ENCODE data around the gene MAGEA11.
"Not testable (repeated sequence)": the region's sequence is repeated elsewhere in the genome, so short reads cannot be mapped to it uniquely, and the experiment has no call there.

The MAGEA11 gene

GRCh38 chrX:149688552-149688951, 23.3 kb upstream of the MAGEA11 start:
- no peaks in the 10 kb centered on the region for H3K9me3 ChIP-seq (ENCODE audit: control insufficient read depth, low read length)
- no peaks in the 10 kb centered on the region for H3K36me3 ChIP-seq (ENCODE audit: control insufficient read depth, insufficient read depth, low read length)
- no peaks in the 10 kb centered on the region for H3K27me3 ChIP-seq (ENCODE audit: control insufficient read depth, insufficient read depth, low read length, poor library complexity, severe bottlenecking)
- H3K27ac ChIP-seq (ENCODE audit: insufficient read depth, low read depth, low read length, poor library complexity, severe bottlenecking), result no peak overlapping the region
- H3K4me3 ChIP-seq (ENCODE audit: insufficient read depth, low read depth, low read length), result no peak overlapping the region
- WGBS, 2 experiments, result no CpG with 5 or more reads among the region's 1 CpG
- H3K4me1 ChIP-seq (ENCODE audit: control insufficient read depth, insufficient read depth, low read length), result peaks cover under 1% of the 10 kb centered on the region

- Histone ChIP-seq H3K4me1 (ENCODE audit: control insufficient read depth, insufficient read depth, low read length) (no peaks in the 10 kb centered on the region), H3K36me3 (ENCODE audit: control insufficient read depth, insufficient read depth, low read length) (no peaks in the 10 kb centered on the region), H3K9me3 (ENCODE audit: control insufficient read depth, low read length) (no peaks in the 10 kb centered on the region), H3K27me3 (ENCODE audit: control insufficient read depth, insufficient read depth, low read length, poor library complexity, severe bottlenecking) (no peaks in the 10 kb centered on the region), H3K4me3 (ENCODE audit: insufficient read depth, low read depth, low read length) (no peak overlapping the region), H3K27ac (ENCODE audit: insufficient read depth, low read depth, low read length, poor library complexity, severe bottlenecking) (no peak overlapping the region)
- WGBS, 2 experiments, result no CpG with 5 or more reads among the region's 1 CpG
Measured at GRCh38 chrX:149691794-149692193, 20.1 kb upstream of the MAGEA11 start.

- WGBS, 2 experiments, result 95 to 100% methylated on average over 3 to 6 of the region's 6 CpGs
Measured at GRCh38 chrX:149692686-149693272, 19.1 kb upstream of the MAGEA11 start.

GRCh38 chrX:149699761-149700160, 12.1 kb upstream of the MAGEA11 start:
- Histone ChIP-seq H3K36me3 (ENCODE audit: control insufficient read depth, insufficient read depth, low read length) (no peaks in the 10 kb centered on the region), H3K27ac (ENCODE audit: insufficient read depth, low read depth, low read length, poor library complexity, severe bottlenecking) (no peak overlapping the region), H3K9me3 (ENCODE audit: control insufficient read depth, low read length) (no peaks in the 10 kb centered on the region), H3K4me1 (ENCODE audit: control insufficient read depth, insufficient read depth, low read length) (no peaks in the 10 kb centered on the region), H3K4me3 (ENCODE audit: insufficient read depth, low read depth, low read length) (no peak overlapping the region), H3K27me3 (ENCODE audit: control insufficient read depth, insufficient read depth, low read length, poor library complexity, severe bottlenecking) (no peaks in the 10 kb centered on the region)
- 80 to 100% methylated on average over 1 to 2 of the region's 2 CpGs for WGBS, 2 experiments

More at GRCh38 chrX:149692686-149693272, 19.1 kb upstream of the MAGEA11 start:
- H3K27me3 ChIP-seq (ENCODE audit: control insufficient read depth, insufficient read depth, low read length, poor library complexity, severe bottlenecking); H3K4me1 ChIP-seq (ENCODE audit: control insufficient read depth, insufficient read depth, low read length); H3K4me3 ChIP-seq (ENCODE audit: insufficient read depth, low read depth, low read length); H3K27ac ChIP-seq (ENCODE audit: insufficient read depth, low read depth, low read length, poor library complexity, severe bottlenecking); H3K36me3 ChIP-seq (ENCODE audit: control insufficient read depth, insufficient read depth, low read length); H3K9me3 ChIP-seq (ENCODE audit: control insufficient read depth, low read length): not testable (repeated sequence)

GRCh38 chrX:149704664-149705063, 7.2 kb upstream of the MAGEA11 start:
- no peaks in the 10 kb centered on the region for H3K9me3 ChIP-seq (ENCODE audit: control insufficient read depth, low read length)
- 93 to 99% methylated on average over 5 of the region's 5 CpGs for WGBS, 2 experiments
- H3K4me1 ChIP-seq (ENCODE audit: control insufficient read depth, insufficient read depth, low read length), result no peaks in the 10 kb centered on the region
- no peak overlapping the region for H3K27ac ChIP-seq (ENCODE audit: insufficient read depth, low read depth, low read length, poor library complexity, severe bottlenecking)
- no peak overlapping the region for H3K4me3 ChIP-seq (ENCODE audit: insufficient read depth, low read depth, low read length)
- no peaks in the 10 kb centered on the region for H3K27me3 ChIP-seq (ENCODE audit: control insufficient read depth, insufficient read depth, low read length, poor library complexity, severe bottlenecking)
- no peaks in the 10 kb centered on the region for H3K36me3 ChIP-seq (ENCODE audit: control insufficient read depth, insufficient read depth, low read length)

GRCh38 chrX:149707147-149707901, 4.5 kb upstream of the MAGEA11 start:
- WGBS, 2 experiments, result 92 to 98% methylated on average over 2 of the region's 2 CpGs
- no peaks in the 10 kb centered on the region for H3K4me1 ChIP-seq (ENCODE audit: control insufficient read depth, insufficient read depth, low read length)
- no peaks in the 10 kb centered on the region for H3K27me3 ChIP-seq (ENCODE audit: control insufficient read depth, insufficient read depth, low read length, poor library complexity, severe bottlenecking)
- H3K9me3 ChIP-seq (ENCODE audit: control insufficient read depth, low read length), result no peaks in the 10 kb centered on the region
- H3K4me3 ChIP-seq (ENCODE audit: insufficient read depth, low read depth, low read length), result no peak overlapping the region
- no peaks in the 10 kb centered on the region for H3K36me3 ChIP-seq (ENCODE audit: control insufficient read depth, insufficient read depth, low read length)
- H3K27ac ChIP-seq (ENCODE audit: insufficient read depth, low read depth, low read length, poor library complexity, severe bottlenecking), result no peak overlapping the region

GRCh38 chrX:149712831-149713230, 971 bp downstream of the MAGEA11 start:
- no peaks in the 10 kb centered on the region for H3K4me1 ChIP-seq (ENCODE audit: control insufficient read depth, insufficient read depth, low read length)
- H3K27ac ChIP-seq (ENCODE audit: insufficient read depth, low read depth, low read length, poor library complexity, severe bottlenecking), result no peak overlapping the region
- H3K4me3 ChIP-seq (ENCODE audit: insufficient read depth, low read depth, low read length), result no peak overlapping the region
- no peaks in the 10 kb centered on the region for H3K36me3 ChIP-seq (ENCODE audit: control insufficient read depth, insufficient read depth, low read length)
- H3K27me3 ChIP-seq (ENCODE audit: control insufficient read depth, insufficient read depth, low read length, poor library complexity, severe bottlenecking), result no peaks in the 10 kb centered on the region
- H3K9me3 ChIP-seq (ENCODE audit: control insufficient read depth, low read length), result no peaks in the 10 kb centered on the region
- 92 to 94% methylated on average over 5 of the region's 5 CpGs for WGBS, 2 experiments

- H3K27ac ChIP-seq (ENCODE audit: insufficient read depth, low read depth, low read length, poor library complexity, severe bottlenecking), result no peak overlapping the region
- no peaks in the 10 kb centered on the region for H3K4me1 ChIP-seq (ENCODE audit: control insufficient read depth, insufficient read depth, low read length)
- no peaks in the 10 kb centered on the region for H3K27me3 ChIP-seq (ENCODE audit: control insufficient read depth, insufficient read depth, low read length, poor library complexity, severe bottlenecking)
- WGBS, 2 experiments, result 91 to 95% methylated on average over 4 to 5 of the region's 5 CpGs
- no peaks in the 10 kb centered on the region for H3K36me3 ChIP-seq (ENCODE audit: control insufficient read depth, insufficient read depth, low read length)
- H3K9me3 ChIP-seq (ENCODE audit: control insufficient read depth, low read length), result no peaks in the 10 kb centered on the region
- H3K4me3 ChIP-seq (ENCODE audit: insufficient read depth, low read depth, low read length), result no peak overlapping the region
Measured at GRCh38 chrX:149713279-149714050, 1.6 kb downstream of the MAGEA11 start.

- Histone ChIP-seq H3K27me3 (ENCODE audit: control insufficient read depth, insufficient read depth, low read length, poor library complexity, severe bottlenecking) (no peaks in the 10 kb centered on the region), H3K4me3 (ENCODE audit: insufficient read depth, low read depth, low read length) (no peak overlapping the region), H3K4me1 (ENCODE audit: control insufficient read depth, insufficient read depth, low read length) (no peaks in the 10 kb centered on the region), H3K27ac (ENCODE audit: insufficient read depth, low read depth, low read length, poor library complexity, severe bottlenecking) (no peak overlapping the region), H3K36me3 (ENCODE audit: control insufficient read depth, insufficient read depth, low read length) (no peaks in the 10 kb centered on the region), H3K9me3 (ENCODE audit: control insufficient read depth, low read length) (no peaks in the 10 kb centered on the region)
- 86 to 91% methylated on average over 2 of the region's 2 CpGs for WGBS, 2 experiments
Measured at GRCh38 chrX:149715468-149715867, 3.6 kb downstream of the MAGEA11 start.

- Histone ChIP-seq H3K9me3 (ENCODE audit: control insufficient read depth, low read length) (no peaks in the 10 kb centered on the region), H3K4me1 (ENCODE audit: control insufficient read depth, insufficient read depth, low read length) (no peaks in the 10 kb centered on the region), H3K27me3 (ENCODE audit: control insufficient read depth, insufficient read depth, low read length, poor library complexity, severe bottlenecking) (no peaks in the 10 kb centered on the region), H3K36me3 (ENCODE audit: control insufficient read depth, insufficient read depth, low read length) (no peaks in the 10 kb centered on the region), H3K4me3 (ENCODE audit: insufficient read depth, low read depth, low read length) (no peak overlapping the region), H3K27ac (ENCODE audit: insufficient read depth, low read depth, low read length, poor library complexity, severe bottlenecking) (no peak overlapping the region)
- WGBS, 2 experiments, result 97 to 100% methylated on average over 2 to 3 of the region's 3 CpGs
Measured at GRCh38 chrX:149716632-149717031, 4.8 kb downstream of the MAGEA11 start.

All from ectodermal cell (in vitro differentiated cells).